Pons (tissue), 1 donor: Measurements from ENCODE around the gene TINAGL1.

Source experiments
- DNase-seq: peaks from one replicate; pipeline ENCODE4 v3.0.0-alpha.2; 2016; ENCODE audit warnings: low spot score

TINAGL1 gene

DNA sequence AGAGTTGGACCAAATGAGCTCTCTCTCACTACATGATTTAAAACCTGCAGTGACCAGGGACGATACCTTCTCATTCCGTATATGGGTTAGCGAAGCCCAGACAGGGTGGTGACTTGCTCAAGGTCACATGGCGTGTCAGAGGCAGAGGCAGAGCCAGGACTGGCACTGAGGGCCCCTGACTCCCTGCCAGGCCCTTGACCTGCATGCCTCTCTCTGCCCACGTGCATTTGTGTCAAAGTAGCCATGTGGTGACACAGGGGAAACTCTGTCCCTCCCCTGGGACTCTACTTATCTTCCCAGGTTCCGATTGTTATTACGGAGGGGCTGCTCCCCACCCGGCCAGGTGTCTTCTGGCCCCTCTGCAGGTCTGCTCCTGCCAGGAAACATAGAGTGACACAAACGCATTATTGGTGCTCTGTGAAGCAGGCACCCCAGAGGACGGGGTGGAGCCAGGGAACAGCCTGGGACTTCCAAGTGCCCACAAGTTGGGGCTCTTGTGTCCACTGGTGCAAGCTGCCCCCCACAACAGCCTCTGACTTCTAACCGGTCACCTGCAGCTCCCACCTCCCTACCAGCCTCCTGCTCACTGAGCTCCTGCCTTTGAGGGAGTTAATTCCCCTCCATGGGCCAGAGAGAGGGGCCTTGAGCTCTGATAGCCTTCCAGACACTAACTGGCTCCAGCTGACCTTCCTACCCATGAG, 7.3 kb upstream of the TINAGL1 start:
- no peak for DNase-seq

DNA sequence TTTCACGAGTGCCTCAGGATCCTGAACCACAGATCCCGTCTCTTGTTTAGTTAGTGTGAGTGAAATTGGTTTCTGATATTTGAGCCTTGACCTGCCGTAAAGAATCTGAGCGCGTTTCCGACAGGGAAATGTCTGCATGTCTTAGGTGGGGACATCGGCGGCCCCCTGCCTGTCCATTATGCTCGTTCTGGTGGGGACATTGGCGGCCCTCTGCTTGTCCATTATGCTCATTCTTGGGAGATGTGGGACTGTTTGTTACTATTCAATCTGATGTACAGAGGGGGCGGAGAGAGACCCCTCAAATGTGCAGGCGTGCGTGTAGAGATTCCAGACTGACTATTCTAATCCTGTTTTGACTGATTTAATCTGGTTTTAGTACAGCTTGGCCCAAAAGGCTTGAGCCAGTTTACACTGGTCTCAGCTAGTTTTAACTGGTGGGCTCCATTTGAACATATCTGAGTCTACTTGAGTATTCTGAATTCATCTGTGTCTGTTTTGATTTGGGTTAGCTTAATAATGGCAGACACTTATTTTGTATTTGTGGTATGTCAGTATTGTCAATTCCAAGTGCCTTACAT, 6.6 kb upstream of the TINAGL1 start:
- no peak for DNase-seq

DNA sequence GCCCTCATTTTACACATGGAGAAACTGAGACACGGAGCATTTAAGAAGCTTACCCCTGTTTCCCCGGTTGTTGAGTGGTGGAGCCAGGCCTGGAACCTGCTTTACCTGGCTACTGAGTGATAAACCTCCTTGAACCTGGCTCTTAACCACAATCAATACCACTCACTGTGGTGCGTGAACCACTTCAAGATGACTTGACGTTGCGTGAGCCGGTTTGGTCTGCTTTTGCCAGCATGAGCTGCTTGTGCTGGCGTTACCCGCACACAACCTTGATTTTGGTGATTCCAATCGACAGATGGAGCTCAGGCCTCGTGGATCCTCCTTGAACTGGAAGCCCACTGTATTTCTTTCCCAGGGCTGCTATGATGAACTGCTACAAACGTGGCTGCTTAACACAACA, 6.1 kb upstream of the TINAGL1 start:
- no peak for DNase-seq

DNA sequence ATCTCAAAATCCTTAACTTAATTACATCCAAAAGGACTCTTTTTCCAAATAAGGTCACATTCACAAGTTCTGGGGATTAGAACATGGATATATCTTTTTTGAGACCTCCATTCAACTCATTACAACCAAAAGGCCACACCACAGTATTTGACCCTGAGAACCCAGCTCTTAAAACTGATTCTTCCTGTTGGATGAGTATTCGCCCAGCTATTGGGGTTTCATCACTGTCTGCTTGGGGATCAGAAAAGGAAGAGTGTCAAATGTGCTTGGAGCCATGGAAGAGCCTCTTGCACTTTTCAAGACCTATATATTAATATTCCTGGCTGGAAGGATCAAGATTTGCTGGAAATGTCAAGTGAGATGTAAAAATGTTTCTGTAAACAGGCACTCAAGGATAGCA, 5.4 kb upstream of the TINAGL1 start:
- no peak for DNase-seq

DNA sequence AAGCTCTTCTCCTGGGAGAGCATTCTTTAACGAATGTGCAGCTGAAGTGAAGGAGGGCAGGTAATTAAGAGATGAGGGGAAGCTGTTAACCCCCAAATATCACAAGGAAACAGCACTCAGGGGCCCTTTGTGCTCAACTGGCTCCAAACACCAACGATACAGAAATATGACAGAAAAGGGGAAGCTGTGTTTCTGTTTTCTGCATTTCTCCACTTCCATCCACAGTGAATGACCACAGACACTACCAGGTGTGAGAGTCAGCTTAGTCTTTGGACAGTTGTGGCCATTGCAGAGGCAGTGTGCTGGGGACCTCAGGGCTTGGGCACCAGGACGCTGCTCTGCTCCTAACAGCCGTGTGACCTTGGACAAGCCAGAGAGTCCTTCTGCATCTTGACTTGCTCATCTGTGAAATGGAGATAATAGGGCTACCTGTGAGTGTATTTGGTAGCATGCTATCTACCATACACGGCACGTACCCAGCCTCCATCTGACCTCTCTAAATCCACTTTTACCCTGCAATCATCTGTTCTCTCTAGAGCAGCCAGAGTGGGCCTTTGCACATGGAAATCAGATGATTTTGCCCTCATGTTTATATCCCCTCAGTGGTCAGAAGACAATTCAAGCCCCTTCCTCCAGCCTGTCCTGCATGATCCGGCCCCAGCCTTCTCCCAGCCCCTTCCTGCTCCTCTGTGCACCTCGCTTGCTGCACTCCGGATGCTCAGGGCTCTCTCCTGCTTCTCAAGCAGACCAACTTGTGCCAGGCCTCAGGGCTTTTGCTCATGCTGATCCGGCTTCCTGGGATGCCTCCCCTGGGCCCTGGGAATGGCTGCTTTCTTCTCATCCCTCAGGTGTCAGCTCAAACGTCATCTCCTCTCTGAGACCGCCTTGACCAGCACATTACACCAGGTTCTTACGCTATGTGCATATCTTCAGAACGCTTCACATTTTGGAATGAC, 4.7 kb upstream of the TINAGL1 start:
- DNase-seq: no peak

DNA sequence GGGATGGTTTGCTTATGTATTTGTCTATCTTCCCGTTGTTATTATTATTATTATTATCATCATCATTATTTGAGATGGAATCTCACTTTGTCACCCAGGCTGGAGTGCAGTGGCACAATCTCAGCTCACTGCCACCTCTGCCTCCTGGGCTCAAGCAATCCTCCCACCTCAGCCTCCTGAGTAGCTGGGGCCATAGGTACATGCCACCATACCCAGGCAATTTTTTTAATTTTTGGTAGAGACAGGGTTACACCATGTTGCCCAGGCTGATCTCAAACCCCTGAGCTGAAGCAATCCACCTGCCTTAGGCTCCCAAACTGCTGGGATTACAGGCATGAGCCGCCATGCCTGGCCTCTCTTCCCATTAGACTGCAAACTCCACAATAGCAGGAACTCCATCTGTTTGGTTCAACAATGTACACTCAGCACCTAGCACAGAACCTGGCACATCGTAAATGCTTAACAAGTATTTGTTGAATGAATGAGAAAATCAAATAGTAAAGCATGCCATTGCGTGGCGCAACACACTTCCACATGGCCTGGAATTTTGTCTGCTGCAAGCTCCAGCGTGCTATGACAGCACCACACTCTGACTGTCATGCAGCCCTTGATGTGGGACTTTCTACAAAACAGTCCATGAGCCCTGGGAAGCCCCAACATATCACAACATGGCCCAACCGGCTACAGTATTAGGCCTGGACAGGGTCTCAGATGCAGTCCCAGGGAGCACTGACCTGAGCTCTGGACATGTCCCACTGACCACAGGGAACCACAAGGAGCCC, 3.8 kb upstream of the TINAGL1 start:
- no peak for DNase-seq

DNA sequence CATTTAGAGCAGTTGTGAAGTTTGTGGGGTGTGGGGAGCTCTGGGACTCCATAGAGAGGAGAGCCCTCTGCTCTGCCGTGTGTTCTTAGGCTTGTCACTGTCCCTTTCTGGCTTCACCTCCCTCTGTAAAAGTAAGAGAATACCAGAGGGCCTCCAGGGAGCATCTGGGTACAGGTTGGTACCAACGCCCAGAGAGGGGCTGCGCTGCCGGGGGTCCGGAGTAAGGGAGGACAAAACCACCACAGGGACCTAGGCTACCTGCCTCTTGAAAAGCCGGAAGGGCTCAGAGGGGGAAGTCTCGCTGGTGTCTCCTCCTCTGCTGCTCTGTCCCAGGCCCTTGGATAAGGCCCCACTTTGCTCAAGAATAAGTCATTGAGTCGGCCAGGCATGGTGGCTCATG, 3.1 kb upstream of the TINAGL1 start:
- no peak for DNase-seq

DNA sequence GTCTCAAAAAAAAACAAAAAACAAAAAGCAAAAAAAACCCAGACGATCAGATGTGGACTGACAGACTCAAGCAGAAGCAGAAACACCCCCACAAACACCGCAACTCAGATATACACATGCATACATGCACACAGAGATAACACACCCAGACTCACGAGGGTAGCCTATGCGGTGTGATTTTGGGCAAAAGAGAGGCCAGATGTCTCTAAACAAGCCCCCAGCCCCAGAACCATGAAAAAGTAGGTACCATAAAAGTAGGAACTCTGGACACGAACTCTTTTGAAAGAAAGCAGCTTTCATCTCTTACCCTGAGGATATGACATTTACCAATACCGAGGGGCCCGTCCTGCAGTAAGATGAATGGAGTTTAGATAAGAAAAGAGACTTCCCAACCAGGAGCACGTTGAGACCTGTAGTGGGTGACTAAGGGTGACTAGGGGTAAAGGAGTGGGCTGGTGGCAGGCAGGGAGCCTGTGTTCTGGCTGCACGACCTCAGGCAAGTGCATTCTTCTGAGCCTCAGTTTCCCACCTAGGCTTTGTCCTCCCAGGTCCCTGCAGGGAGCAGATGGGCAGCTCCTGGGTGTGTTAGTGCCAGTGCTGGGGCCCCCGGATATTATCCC, 1.5 kb upstream of the TINAGL1 start:
- no peak for DNase-seq

DNA sequence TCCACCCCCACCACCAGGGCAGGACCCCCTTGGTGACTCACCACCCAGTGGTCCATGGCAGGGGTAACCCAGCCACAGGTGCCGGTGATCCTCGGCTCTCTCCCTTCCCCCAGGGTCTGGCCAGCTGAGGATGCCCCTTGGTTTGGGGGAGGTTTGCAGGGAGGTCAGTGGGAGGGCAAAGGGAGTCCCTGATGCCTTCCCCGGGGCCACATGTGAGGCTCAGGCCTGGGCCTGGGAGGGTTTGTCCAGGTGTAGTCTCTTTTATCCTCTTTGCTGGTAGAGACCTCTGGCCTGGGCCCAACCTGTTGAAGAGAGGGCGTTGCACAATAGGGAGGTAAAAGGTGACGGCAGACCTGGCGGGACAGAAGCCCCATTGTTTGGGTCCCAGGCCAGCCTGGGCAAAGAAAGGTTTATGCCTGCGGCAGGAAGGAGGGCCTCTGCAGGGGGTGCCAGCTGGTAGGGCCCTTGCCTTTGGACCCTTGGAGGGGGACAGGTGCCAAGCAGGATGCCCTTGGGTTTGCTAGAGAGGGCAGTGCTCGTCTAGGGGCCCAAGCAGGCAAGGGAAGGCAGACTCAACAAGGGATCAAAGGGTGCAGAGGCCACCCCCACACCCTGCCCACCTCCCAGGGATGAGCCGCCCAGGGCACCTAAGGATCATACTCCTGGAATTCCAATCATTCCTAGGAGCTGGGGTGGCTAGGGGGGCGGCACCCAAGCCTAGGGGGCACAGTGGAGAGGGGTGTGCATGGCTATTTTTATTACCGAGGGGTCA, 760 bp upstream of the TINAGL1 start:
- DNase-seq: no peak

DNA sequence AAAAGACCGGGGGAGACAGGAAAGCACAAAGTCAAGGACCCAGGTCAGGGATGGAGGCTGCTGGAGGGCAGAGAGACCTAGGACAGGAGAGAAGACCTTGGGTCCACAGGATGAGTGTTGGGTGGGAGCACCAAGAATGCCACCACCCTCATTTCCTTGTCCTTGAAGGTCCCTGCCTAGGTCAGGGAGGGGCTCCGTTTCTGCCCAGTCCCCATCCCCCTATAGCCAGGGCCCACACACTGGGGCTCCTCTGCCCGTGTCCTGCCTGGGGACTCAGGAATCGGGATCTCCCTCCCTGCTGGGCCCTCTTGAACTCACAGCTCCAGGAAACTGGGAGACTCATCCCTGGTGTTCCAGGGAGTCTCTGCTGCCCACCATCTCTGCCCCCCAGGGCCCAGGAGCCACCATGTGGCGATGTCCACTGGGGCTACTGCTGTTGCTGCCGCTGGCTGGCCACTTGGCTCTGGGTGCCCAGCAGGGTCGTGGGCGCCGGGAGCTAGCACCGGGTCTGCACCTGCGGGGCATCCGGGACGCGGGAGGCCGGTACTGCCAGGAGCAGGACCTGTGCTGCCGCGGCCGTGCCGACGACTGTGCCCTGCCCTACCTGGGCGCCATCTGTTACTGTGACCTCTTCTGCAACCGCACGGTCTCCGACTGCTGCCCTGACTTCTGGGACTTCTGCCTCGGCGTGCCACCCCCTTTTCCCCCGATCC, 584 bp downstream of the TINAGL1 start:
- DNase-seq: no peak

DNA sequence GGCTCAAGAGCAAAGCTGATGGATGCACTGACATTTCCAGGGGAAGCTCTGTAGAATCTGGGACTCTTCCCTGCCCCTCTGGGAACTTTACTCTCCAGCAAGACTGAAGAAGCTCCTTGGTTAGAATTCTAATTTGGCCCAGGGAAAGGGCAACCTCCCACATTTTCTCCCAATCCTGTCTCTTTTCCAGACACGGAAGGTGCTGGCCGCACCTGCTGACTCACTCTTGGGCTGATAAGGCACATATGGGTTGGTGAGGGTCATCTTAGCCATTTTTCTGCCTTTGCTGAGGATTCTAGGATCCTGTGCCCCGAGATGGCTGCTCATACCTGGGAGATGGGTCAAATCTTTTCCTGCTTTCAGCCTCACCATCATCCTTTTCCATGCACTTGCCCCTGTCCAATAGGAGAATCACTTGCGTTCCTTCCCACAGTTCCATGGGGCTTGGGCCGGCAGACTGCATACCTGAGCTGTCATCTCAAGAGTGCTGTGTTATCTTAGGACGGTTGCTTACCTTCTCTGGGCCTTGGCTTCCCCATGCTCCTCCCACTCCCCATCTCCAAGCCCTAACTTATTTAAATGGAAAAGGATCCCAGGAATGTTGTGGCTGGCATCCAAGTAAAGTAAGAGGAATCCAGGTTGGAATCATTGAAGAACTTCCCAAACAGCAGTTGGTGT, 1.3 kb downstream of the TINAGL1 start:
- DNase-seq: no peak

DNA sequence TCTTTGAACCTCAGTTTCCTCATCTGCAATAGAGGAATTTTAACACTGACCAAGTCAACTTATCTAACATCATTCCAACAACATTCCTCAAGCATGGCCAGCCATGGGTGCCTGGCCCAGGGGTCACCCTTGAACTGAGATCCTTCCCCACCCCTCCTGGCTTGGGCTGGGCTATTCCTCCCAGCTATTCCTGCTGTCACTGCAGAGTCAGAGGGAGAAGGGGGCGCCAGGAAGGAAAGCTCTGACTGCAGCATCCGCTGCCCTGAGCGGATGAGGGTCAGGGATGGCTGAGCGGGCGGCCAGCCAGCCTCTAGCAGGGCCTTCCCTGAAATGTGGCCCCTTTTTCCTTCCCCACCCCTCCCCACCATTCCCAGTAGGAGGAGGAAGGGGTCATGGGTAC, 3.1 kb downstream of the TINAGL1 start:
- DNase-seq: no peak

DNA sequence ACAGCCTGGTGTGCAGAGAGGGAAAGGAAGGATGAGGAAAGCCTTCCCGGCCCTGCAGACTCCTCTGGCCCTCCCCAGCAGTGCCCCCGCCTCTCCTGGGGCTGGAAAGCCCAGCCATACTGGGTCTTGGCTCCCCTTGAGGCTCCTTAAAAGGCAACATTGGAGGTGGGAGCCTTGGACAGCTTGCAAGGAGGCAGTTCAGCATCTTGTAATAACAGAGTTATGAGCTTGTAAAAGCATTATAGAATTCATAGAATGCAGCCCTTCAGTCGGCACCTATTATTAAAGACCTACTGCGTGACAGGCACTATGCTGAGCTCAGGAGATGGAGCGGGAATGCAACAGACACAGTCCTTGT, 4.2 kb downstream of the TINAGL1 start:
- DNase-seq: no peak

DNA sequence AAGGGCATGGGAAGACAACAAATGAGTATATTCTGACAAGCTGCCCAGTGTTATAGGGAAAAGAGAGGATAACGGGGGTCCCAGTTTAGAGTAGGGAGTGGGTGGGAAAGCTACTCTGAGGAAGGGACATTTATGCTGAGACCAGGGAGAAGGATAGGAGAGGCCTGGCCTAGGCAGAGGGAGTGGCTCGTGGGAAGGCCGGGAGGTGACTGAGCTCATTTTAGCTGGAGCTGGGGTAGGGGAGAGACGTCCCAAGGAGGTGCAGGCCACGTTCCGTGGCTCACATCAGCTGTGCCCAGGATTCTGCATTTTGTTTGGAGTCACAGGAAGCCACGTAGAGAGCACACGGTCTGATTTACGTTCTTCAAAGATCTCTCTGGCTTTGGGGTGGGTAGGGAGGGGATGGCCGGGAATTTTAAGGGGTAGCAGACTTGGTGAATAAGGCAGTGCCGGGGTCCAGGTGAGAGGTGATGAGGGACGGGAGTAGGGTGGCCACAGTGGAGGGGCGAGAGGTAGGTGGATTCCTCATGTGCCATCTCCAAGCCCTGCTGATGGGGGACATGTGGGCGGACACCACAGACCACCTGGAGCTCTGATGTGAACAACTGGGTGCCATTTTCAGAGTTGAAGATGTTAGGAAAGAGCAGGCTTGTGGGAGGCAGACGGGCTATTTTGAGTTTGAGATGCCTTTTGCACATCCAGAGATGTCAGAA, 4.7 kb downstream of the TINAGL1 start:
- no peak for DNase-seq

DNA sequence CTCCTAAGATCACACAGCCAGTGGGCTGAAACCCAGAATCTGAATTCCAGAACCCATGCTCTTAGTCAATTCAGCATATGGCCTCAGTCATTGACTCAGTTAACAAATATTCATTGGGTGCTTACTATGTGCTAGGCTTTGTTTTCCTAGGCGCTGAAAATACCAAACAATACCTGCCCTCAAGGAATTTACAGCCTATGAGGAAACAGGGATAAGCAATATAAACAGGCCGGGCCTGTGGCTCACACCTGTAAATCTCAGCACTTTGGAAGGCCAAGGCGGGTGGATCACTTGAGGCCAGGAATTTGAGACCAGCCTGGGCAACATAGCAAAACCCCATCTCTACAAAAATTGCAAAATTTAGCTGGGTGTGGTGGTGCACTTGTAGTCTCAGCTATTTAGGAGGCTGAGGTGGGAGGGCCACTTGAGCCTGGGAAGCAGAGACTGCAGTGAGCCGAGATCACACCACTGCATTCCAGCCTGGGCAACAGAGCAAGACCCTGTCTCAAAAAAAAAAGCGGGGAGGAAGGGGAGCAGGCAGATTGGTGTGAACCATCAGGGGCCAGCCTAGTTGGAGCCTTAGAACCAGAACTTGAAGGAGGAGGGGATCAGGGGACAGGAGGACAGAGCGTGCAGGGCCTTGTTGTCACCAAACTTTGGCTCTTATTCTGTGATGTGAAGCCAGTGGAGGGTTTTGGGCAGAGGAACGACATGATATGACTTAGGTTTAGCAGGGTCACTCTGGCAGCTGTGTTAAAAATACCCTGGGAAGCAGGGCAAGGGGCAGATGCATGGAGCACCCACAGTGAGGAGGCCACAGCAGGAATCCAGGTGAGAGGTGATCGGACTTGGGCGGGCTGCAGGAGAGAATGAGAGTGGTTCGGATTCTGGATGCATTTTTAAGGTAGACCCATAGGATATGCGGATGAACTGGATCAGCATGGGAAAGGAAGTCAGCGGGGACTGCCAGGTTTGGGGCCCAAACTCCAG, 5.8 kb downstream of the TINAGL1 start:
- no peak for DNase-seq

DNA sequence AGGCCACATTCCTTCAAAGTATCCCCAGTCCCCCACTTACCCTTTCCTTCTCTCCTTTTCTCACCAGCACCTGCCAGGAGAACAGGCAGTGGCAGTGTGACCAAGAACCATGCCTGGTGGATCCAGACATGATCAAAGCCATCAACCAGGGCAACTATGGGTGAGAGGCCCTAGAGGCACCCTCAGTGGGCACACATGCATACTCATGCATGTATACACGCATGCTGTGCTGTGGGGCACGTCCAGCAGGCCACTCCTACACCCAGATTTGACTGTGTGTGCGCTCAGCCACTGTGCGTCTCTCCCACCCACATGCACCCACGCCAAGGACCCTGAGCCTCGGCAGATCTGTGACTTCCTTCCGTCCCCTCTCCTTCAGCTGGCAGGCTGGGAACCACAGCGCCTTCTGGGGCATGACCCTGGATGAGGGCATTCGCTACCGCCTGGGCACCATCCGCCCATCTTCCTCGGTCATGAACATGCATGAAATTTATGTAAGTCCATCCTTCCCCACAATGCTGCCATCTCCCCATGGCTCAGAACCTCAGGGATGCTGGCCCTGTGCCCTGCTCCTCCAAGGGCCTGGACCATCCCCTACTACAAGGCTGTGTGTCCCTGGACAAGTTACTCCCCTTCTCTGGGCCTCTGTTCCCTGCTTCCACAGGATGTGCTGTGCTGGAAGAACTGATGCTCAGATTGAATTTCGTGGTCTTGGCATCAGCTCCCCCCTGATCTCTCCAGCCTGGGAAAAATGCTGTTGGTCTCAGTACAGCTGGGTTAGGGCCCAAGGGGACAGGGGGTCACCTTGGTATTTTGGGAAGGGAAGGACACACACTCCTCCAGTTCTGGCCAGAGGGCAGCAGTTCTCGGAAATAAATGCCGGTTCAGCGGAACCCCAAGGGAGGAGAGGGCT, 7.0 kb downstream of the TINAGL1 start:
- no peak for DNase-seq
